CD4-positive, alpha-beta T cell treated with Interleukin-12 subunit alpha and Interleukin-12 subunit beta, for 1 hour (primary cell): ENCODE data around the gene ZNF678.
"Not testable (repeated sequence)": the region's sequence is repeated elsewhere in the genome, so short reads cannot be mapped to it uniquely, and the experiment has no call there.

ENCODE experiments used
- DNase-seq: peaks from one replicate; pipeline ENCODE4 v3.0.0-alpha.2; 2020

The ZNF678 gene

DNA sequence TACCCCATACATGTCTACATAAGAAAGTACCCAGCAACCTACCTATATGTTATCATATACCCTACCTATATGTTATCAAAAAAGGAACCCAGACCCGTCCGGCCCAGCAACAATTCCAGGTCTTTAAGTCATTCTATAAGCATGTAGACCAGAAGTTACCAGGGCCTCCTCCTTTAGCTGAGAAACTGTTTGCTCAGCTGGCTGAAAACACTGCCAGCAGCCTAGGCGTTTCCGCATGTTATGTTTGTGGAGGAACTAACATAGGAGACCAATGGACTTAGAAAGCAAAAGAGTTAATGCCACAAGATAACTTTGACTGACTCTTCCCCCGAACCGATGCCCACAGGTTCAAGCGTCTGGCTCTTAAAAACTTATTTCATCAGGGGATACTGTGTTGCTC lies 7.1 kb upstream of the ZNF678 start:
- no peak for DNase-seq

DNA sequence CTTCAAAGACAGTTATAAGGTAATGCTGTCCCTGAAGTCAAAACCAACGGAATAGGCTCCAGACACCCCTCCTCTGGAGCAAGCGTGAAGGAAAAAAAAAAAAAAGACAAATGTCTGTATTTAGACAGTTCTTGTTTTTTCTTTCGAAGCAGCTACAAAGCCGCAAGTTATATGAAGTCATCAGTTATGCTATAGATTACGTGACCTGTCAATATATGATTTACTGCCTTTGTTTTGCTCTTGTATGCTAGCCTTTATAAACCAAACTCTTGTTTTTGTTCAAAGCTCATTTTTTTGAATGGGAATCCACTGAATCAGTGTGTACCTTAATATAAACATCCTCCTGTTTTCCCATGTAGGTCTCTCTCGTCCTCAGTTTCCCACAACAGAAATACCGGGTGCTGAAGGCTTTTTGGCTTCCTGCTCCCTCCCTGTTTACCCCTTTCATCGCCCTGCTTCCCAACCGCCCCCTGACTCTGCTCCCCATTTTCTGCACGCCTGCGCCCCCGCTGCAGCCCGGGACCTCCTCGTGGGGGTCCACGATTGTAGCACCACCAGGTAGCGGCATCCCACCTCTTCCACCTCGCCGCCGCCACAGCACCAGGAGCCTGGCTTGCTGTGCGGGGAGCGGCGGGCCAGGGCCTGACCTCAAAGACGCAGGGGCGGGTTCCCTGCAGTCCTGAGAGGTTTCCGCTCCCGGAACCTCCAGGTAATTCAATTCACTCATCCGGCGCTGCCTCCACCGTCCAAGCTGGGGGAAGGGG lies 5.2 kb upstream of the ZNF678 start:
- DNase-seq: no peak

DNA sequence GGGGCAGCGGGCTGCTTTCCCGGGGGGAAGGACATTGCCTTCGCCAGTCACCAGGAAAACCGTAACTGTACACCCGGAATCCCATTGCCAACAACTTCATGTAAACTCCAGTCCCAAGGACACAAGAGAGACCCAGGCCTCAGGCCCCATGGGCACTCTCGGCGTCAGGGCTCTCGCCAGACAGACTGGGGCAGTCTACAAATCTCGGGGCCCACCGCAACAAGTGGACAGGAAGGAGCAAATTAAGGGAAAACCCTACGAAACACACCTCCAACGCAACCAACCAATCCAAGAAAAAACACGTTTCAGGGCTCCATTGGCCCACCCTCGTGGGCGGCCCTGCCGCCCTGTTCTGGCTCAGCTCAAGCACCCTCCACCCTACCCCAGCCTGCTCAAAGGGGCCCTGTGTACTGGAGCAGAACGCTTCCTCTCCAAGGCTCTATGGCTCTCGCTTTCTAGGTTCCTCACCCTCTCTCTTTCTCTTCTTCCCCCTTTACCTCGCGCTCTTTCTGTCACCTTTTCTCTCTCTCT lies 4.6 kb upstream of the ZNF678 start:
- no peak for DNase-seq

DNA sequence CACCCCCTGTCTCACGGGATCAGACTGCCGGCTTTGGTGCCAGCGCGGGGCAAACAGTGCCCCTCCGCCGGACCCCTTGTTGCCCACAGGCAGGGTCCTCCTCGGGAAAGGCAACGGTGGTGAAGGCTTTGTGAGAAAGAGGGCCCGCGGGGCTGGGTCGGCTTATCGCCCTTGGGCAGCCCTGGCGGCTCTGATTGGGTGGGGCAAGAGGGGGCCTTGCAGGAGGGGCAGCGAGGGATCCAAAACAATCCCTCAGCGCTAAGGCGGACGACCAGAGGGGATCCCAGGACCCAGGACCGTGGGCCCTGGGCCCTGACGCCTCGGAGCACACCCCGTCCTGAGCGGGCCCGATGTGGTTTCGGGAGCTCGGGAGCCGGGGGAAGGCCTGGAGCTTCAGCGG lies 3.9 kb upstream of the ZNF678 start:
- DNase-seq: no peak

DNA sequence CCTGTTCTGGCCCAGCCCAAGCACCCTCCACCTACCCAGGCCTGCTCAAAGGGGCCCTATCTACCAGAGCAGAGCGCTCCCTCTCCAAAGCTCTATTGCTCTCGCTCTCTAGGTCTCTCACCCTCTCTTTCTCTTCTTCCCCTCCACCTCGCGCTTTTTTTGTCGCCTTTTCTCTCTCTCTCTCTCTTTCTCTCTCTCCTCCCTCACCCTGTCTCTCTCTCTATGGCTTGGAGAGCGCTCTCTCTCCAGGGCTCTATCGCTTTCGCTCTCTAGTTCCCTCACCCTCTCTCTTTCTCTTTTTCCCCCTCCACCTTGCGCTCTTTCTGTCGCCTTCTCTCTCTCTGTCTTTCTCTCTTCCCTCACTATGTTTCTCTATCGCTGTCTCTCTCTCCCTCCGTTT lies 3.4 kb upstream of the ZNF678 start:
- no peak for DNase-seq

DNA sequence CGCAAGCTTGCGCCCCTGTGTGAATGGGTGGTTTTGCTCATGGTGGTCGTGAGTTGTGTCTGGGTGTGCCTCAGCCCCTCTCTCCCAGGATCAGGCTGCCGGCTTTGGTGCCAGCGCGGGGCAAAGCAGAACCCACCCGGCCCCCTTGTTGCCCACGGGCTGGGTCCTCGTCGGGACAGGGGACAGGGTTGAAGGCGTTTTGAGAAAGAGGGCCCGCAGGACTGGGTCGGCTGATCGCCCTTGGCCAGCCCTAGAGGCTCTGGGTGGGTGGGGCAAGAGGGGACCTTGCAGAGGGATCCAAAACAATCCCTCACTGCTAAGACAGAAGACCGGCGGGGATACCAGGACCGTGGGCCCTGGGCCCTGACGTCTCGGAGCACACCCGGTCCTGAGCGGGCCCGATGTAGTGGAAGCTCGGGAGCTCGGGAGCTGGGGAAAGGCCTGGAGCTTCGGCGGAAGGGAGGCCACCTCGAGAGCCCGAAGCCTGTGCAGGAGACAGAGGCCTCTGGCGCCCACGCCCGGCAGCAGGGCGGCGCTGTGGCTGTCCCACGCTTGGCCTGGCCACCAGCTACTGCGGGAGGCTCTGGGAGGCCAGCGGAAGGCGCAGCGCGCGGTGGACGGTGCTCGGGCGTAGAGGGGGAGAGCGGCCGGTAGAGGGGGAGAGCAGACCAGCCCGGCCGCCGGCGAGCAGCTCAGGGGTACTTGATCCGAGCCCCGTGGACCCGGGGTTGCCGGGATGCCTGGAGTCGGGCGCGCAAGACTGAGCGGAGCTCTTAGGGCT lies 2.8 kb upstream of the ZNF678 start:
- no peak for DNase-seq

DNA sequence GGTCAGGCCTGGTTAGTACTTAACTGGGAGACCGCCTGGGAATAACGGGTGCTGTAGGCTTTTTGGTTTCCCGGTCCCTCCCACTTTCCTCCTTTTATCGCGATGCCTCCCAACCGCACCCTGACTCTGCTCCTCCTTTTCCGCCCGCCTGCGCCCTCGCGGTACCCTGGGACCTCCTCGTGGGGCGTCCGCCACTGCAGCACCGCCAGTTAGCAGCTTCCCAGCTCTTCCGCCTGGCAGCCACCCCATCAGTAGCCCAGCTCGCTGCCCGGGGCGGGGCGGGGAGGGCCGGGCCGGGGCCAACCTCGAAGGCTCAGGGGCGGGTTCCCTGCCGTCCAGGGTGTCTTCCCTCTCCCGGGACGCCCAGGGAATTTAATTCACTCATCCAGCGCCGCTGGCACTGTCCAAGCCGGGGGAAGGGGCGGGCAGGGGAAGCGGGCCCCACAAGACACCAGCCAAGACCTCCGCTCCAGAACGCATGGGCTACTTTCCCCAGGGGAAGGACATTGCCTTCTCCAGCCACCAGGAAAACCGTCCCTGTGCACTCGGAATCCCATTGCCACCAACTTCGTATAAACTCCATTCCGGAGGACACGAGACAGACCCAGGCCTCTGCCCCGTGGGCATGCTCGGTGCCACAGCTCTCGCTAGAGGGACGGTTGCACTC lies 2.0 kb upstream of the ZNF678 start:
- DNase-seq: no peak

DNA sequence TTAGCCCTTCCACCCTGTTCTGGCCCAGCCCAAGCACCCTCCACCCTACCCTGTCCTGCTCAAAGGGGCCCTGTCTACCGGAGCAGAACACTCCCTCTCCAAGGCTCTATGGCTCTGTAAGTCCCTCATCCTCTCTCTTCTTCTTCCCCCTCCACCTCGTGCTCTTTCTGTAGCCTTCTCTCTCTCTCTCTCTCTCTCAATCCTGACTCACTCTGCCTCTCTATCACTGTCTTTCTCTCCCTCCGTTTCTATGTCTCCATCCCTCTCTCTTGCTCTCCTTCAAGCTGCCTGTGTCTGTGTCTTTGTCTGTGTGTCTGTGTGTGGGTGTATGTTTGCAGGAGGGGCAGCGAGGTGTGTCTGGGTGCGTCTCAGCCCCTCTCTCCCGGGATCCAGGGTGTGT lies 1.3 kb upstream of the ZNF678 start:
- no peak for DNase-seq

DNA sequence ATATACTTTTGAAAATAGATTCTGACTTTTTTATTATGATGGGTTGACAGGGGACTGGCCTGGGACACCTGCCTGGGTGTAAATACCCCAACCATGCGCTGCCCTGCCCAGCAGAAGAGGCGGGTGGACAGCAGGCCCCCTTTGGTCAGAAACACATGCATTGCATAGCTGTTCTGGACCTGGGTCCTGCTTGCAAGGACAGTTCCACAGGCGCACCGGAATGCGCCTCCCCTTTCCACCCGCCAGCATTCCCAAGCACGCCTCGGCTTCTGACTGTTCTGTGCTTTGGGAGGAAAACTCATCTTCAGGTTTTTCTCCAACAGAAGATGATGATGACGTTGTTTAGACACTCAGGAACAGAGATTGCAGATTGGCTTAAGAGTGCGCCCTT lies 428 bp upstream of the ZNF678 start:
- DNase-seq: no peak

DNA sequence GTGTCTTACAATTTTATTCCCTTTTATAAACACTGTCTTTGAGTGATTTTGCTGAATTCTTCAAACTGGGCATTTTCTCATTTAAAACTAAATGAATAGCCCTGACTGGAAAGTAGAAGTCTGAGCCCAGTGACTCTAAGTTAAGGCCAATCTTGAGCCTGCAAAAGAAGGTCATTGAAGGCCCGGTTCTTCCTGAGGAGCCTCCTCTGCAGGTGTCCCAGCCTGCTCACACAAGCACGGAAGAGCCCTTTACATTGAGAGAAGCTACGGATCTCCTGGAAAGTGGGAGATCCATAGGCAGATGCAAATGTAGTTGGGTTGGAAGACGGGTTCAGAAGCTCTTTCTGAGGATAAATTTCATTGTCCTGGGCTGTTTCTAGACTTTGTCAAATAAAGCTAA lies 3.9 kb downstream of the ZNF678 start:
- no peak for DNase-seq

DNA sequence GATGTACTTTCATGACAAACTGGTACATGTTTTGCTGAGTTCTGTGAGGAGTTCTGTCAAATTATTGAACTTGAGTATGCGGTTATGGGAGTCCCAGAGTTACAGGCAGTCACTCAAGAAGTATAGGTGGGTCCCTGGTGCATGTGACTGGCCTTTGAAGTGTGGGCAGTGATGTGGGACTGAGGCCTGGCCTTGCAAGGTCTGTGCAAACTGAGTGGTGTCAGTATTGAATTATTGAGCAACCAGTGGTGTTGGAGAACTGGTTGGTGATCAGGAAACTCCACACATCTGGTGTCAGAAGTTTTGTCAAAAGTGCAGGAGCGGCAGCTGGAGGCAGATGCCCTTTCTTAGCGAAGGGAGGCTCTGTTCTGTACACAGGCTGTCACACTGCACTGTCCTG lies 5.2 kb downstream of the ZNF678 start:
- DNase-seq: no peak

DNA sequence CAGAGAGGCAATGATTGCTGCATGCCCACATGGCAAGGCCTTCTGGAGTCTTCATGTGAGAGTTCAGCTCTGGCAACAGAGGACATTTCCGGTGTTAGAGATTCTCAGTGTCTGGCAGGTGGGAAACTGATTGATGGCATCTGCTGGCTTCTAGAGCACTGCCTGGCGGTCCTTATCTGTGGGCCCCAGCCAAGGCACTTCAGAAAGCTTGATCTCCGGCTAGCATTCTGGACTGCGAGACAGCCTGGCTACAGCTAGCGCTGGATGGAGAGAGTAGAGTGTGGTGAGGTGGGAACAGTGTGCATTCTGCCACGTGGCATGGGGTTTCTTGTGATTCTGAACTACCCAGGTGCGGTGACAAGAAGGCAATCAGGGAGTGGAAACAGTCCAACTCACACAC lies 9.4 kb downstream of the ZNF678 start:
- no peak for DNase-seq

DNA sequence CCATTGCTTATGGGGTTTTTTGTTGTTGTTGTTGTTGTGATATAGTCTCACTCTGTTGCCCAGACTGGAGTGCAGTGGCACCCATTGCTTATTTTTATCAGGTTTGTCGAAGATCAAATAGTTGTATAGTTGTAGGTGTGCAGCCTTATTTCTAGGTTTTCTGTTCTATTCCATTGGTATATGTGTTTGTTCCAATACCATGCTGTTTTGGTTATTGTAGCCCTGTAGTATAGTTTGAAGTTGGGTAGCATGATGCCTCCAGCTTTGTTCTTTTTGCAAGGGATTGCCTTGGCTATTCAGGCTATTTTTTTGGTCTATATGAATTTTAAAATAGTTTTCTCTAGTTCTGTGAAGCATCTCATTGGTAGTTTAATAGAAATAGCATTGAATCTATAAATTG lies 11.6 kb downstream of the ZNF678 start:
- DNase-seq: no peak

DNA sequence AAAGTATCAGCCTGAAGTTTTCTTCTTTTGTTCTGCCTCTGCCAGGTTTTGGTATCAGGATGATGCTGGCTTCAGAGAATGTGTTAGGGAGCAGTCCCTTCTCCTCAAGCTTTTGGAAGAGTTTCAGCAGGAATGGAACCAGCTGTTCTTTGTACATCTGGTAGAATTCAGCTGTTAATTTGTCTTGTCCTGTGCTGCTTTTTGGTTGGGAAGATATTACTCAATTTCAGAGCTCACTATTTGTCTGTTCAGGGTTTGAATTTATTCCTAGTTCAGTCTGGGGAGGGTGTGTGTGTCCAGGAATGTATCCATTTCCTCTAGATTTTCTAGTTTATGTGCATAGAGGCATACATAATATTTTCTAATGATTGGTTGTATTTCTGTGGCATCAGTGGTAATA lies 12.8 kb downstream of the ZNF678 start:
- DNase-seq: no peak

DNA sequence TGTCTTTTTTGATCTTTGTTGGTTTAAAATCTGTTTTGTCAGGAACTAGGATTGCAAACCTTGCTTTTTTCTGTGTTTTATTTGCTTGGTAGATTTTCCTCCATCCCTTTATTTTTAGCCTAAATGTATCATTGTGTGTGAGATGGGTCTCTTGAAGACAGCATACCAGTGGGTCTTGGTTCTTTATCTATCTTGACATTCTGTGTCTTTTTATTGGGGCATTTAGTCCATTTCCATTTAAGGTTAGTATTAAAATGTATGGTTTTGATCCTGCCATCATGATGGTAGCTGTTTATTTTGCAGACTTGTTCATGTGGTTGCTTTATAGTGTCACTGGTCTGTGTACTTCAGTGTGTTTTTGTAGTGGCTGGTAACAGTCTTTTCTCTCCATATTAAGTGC lies 14.1 kb downstream of the ZNF678 start:
- no peak for DNase-seq

DNA sequence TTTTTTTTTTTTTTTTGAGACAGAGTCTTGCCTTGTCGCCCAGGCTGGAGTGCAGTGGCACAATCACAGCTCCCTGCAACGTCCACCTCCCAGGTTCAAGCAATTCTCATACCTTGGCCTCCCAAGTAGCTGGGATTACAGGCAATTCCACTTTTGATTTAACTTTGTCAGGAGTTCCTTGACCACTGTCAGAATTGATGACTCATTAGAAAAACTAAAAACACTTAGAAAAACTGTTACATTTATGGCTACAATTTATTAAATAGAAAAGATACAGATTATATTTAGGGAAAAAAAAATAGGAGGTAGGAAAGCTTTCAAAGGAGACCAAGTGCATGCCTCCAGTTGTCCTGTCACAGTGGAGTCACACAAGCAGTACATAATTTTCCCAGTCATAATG lies 20.0 kb downstream of the ZNF678 start:
- no peak for DNase-seq

DNA sequence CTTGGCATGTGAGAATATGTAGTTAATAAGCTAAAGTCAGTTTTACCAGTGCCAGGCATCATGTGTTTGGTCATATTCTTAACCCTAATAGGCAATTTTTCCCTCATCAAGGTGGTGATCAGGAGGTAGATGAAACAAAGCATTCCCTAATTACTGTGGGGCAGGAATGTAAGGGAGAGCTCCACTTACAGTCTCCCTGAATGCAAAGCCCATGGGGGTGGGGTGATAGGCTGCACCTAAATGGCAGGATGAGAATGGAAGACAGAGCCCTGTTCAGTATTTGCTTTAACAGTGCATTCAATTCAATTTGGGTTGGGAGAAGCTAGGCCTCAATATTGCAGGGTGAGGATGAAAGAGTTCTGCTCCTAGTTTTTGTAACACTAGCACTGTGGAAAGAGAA lies 23.4 kb downstream of the ZNF678 start:
- DNase-seq: no peak

DNA sequence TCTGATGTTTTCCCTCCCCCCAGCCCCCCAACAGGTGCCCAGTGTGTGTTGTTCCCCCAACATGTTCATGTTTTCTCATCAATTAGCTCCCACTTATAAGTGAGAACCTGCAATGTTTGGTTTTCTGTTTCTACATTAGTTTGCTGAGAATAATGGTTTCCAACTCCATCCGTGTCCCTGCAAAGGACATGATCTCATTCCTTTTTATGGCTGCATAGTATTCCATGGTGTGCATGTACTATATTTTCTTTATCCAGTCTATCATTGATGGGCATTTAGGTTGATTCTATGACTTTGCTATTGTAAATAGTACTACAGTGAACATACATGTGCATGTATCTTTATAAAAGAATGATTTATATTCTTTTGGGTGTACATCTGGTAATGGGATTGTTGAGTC lies 24.6 kb downstream of the ZNF678 start:
- no peak for DNase-seq

DNA sequence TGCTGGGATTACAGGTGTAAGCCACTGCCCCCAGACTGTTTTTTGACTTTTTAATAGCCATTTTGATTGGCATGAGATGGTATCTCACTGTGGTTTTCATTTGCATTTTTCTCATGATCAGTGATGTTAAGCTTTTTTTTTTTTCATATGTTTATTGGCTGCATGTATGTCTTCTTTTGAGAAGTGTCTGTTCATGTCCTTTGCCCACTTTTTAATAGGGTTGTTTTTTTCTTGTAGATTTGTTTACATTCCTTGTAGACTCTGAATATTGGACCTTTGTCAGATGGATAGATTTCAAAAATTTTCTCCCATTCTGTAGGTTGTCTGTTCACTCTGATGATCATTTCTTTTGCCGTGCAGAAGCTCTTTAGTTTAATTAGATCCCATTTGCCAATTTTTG lies 25.4 kb downstream of the ZNF678 start:
- DNase-seq: not testable (repeated sequence)

DNA sequence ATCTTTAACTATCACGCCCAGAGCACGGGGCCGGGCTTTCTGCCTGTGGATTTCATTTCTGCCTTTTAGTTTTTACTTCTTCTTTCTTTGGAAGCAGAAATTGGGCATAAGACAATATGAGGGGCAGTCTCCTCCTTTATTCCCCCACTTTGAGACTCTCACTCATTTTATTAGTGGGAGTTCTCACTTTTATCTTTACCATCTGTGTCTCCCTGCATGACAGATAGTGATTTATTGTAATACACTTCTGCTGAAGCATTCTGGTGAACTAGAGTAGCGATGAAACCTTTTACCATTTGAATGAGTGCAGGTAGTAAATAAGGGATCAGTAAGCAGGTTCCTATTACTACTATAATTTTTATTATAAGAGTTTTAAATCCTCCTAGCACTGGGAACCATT lies 26.4 kb downstream of the ZNF678 start:
- DNase-seq: not testable (repeated sequence)

DNA sequence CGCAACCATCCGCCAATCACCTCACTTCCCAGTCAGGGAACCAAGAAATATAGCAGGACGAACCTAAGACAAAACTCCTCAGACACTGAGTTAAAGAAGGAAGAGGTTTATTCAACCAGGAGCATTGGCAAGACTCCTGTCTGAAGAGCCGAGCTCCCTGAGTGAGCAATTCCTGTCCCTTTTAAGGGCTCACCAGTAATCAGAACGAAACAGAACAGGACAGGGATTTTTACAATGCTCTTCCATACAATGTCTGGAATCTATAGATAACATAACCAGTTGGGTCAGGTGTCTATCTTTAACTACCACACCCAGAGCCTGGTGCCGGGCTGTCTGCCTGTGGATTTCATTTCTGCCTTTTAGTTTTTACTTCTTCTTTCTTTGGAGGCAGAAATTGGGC lies 32.9 kb downstream of the ZNF678 start:
- DNase-seq: not testable (repeated sequence)

DNA sequence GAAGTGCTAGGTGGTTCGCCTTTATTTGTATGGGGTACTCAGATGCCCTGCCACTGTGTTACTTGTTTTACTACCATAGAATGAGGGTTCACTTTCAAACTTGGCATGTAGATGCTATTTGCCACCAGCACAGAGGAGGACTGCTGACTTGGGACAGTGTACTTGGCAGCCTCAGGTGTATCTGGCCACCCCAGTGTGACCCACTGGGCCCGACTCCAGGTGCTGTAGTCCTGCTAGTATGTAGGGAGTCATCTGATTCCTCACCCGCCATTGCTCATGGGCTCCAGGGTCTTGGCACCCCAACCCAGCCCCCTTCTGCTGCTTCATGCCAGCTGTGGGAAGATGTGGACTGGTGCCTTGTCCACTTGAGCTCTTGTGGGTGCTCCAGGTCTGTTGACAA lies 40.0 kb downstream of the ZNF678 start:
- no peak for DNase-seq

DNA sequence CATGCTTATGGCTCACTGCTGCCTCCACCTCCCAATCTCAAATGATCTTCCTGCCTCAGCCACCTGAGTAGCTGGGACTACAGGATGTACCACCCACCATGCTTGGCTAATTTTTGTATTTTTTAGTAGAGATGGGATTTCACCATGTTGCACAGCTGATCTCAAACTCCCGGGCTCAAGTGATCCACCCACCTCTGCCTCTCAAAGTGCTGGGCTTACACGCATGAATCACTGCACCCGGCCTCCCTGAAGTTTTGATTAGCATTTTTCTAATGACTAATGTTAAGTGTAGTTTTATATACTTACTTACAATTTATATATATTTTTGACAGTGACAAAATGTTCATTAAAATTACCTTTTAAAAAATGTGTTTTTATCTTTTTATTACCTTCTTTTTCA lies 41.1 kb downstream of the ZNF678 start:
- DNase-seq: no peak

DNA sequence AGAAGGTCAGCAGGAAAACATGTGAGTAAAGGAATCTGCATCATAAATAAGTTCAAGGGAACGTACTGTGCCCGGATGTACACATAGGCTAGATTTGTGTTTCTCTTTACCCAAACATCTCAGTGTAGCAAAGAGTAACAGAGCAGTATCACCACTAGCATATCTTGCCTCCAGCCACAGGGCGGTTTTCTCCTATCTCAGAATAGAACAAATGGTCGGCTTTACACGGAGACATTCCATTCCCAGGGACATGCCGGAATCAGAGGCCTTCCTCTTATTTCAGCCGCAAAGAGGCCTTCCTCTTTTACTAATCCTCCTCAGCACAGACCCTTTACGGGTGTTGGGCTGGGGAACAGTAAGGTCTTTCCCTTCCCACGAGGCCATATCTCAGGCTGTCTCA lies 42.9 kb downstream of the ZNF678 start:
- not testable (repeated sequence) for DNase-seq
